Central memory CD8-positive, alpha-beta T cell (primary cell): ENCODE data around the gene COQ10B.
"Not testable (repeated sequence)": the region's sequence is repeated elsewhere in the genome, so short reads cannot be mapped to it uniquely, and the experiment has no call there.

Experiments used
- ATAC-seq: fragments of 150-1000 bp; cut with Tn5 transposase; replicated peaks from 2 replicates; pipeline ENCODE4 v1.10.0; 2022; ENCODE audit warnings: mild to moderate bottlenecking, moderate FRiP score, moderate number of reproducible peaks; ENCODE audit not compliant: poor library complexity, severe bottlenecking; ENCODE audit errors: extremely low read depth
- DNase-seq, 2 donors: peaks; one replicate each; pipeline ENCODE4 v3.0.0; 2021; ENCODE audit warnings: low spot score in 2 of 2
- H3K27ac Mint-ChIP-seq: one replicate; pipeline ENCODE4 v1.8.0; 2022; ENCODE audit warnings: low read depth, mild to moderate bottlenecking, moderate library complexity, mixed read lengths
- H3K27me3 Mint-ChIP-seq: one replicate; pipeline ENCODE4 v1.8.0; 2022; ENCODE audit warnings: mixed read lengths
- H3K36me3 Mint-ChIP-seq: one replicate; pipeline ENCODE4 v1.8.0; 2022; ENCODE audit warnings: mild to moderate bottlenecking, moderate library complexity, mixed read lengths; ENCODE audit not compliant: insufficient read depth
- H3K4me1 Mint-ChIP-seq: one replicate; pipeline ENCODE4 v1.8.0; 2022; ENCODE audit warnings: mixed read lengths
- H3K4me3 Mint-ChIP-seq: one replicate; pipeline ENCODE4 v1.8.0; 2022; ENCODE audit warnings: mild to moderate bottlenecking, moderate library complexity, mixed read lengths
- H3K9me3 Mint-ChIP-seq: one replicate; pipeline ENCODE4 v1.8.0; 2022; ENCODE audit warnings: mixed read lengths

Gene COQ10B

DNA sequence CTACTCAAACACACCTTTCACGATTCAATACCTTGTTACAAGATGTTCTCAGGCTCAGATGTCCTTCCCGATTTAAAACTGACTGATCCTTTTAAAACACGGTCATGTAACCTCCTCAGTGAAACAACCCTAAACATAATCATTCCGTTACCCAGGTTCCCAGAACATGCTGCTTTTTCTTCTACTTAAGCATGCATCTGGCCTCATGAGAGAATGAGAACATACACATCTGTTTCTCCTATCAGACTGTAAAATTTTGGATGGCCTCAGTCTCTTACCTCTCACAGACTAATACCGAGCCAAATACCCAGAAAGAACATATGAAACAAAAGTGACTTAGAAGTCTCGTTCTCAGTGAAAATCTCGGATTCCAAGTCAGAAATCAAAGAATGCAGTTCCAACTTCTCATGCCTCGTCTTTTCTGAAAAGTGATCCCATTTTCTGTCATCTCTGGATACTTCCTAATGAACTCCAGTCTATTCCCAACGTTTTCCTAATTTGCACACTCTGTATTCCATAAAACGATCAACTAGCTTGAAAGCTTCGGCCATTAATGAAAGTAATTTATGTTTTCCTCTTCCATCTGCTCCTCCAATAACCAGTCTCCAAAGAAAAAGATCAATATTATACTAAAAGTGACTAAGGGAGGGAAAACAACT lies 19.4 kb upstream of the COQ10B start:
- peaks cover 62% of the 10 kb centered on the region for H3K4me1 Mint-ChIP-seq
- H3K9me3 Mint-ChIP-seq, result no peaks in the 10 kb centered on the region
- ATAC-seq (no peak), DNase-seq (no peak)
- peak overlapping the region; percentile 100 for H3K27ac Mint-ChIP-seq
- peak overlapping the region; percentile 88 for H3K4me3 Mint-ChIP-seq
- H3K36me3 Mint-ChIP-seq, result peaks cover 20% of the 10 kb centered on the region
- no peaks in the 10 kb centered on the region for H3K27me3 Mint-ChIP-seq

- Mint-ChIP-seq H3K9me3 (no peaks in the 10 kb centered on the region), H3K36me3 (peaks cover 19% of the 10 kb centered on the region), H3K4me1 (peaks cover 53% of the 10 kb centered on the region), H3K27me3 (no peaks in the 10 kb centered on the region), H3K27ac (peak within 1 kb of the TSS; percentile 100), H3K4me3 (peak within 1 kb of the TSS; percentile 88)
- peak; percentile 98 for DNase-seq
- peak; percentile 96 for ATAC-seq
Measured at GRCh38 chr2:197434541-197435513, 18.5 kb upstream of the COQ10B start, which contains the start of gene SF3B1. TSS of gene SF3B1 (minus strand) at chr2:197435028. CDS start at chr2:197434999, 29 bp downstream.

DNA sequence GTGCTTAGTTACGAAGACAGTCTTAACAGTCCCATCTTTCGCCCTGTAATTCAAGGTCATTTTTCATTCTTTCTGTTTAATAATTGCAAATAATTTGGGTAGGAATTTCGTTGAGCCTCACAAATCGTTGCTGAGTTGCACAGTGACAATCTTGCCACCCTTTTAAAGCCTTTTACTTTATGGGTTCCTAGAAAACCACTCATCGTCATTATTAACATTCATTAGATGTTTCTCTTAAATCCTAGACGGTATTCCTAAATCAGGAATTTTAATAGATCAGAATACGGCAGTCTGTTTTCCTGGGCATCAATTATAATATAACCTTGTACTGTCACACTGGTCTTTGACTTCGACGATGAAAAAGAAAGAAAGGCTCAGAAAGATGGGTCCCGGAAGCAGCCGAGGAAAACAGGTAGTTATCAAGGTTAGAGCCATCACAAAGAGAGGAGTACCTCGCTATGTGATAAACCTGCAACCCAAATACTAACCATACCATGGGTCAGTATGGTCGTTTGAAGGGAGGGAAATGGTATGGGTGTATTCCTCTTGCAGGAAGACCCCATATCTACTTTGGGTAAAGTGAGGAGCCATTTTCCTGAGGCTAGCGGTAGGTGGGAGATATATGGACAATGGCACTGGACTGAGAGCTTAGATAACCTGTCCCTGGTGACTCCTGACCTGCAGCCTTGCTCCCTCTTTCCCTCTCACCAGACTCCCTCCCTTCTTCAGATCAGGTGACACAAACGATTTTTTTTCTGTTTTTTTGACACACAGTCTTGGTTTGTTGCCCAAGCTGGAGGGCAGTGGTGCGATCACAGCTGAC lies 17.5 kb upstream of the COQ10B start:
- no peak for DNase-seq
- no peaks in the 10 kb centered on the region for H3K9me3 Mint-ChIP-seq
- no peak for ATAC-seq
- no peaks in the 10 kb centered on the region for H3K27me3 Mint-ChIP-seq
- peaks cover 17% of the 10 kb centered on the region for H3K36me3 Mint-ChIP-seq
- peak overlapping the region; percentile 88 for H3K4me3 Mint-ChIP-seq
- H3K4me1 Mint-ChIP-seq, result peaks cover 43% of the 10 kb centered on the region
- H3K27ac Mint-ChIP-seq, result peak overlapping the region; percentile 100

GRCh38 chr2:197437380-197437779 lies 16.0 kb upstream of the COQ10B start:
- peaks cover 28% of the 10 kb centered on the region for H3K4me1 Mint-ChIP-seq
- no peak overlapping the region for H3K4me3 Mint-ChIP-seq
- no peak for ATAC-seq
- H3K9me3 Mint-ChIP-seq, result no peaks in the 10 kb centered on the region
- no peak for DNase-seq
- no peak overlapping the region for H3K27ac Mint-ChIP-seq
- no peaks in the 10 kb centered on the region for H3K27me3 Mint-ChIP-seq
- peaks cover 15% of the 10 kb centered on the region for H3K36me3 Mint-ChIP-seq

DNA sequence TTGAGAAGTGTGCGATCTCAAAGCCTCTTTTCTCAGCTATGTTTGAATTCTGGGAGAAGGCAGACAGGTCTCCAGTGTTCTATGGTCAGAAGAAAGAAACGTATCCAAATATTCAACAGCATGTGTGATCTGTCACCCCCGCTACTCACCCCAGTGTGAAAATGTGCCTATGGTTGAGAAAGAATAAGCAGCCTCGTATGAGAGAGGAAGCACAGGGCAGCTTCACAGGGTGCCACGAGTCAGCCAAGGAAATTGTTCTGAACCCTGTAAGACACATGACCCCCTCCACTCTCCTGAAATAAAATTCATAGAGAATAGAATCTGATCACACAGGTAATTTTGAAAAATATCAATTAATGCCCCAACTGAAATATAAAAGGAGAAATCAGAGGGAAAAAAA lies 10.5 kb upstream of the COQ10B start:
- Mint-ChIP-seq H3K4me1 (no peaks in the 10 kb centered on the region), H3K9me3 (no peaks in the 10 kb centered on the region), H3K27me3 (no peaks in the 10 kb centered on the region), H3K36me3 (no peaks in the 10 kb centered on the region), H3K27ac (no peak overlapping the region), H3K4me3 (no peak overlapping the region)
- ATAC-seq (no peak), DNase-seq (no peak)

- DNase-seq, result no peak
- Mint-ChIP-seq H3K4me3 (no peak overlapping the region), H3K36me3 (peaks cover 2% of the 10 kb centered on the region), H3K27ac (no peak overlapping the region), H3K9me3 (no peaks in the 10 kb centered on the region), H3K4me1 (no peaks in the 10 kb centered on the region), H3K27me3 (no peaks in the 10 kb centered on the region)
- ATAC-seq, result no peak
Measured at GRCh38 chr2:197445746-197446145, 7.6 kb upstream of the COQ10B start.

GRCh38 chr2:197446844-197447243 lies 6.5 kb upstream of the COQ10B start:
- DNase-seq, result no peak
- no peaks in the 10 kb centered on the region for H3K27me3 Mint-ChIP-seq
- no peak overlapping the region for H3K4me3 Mint-ChIP-seq
- peaks cover 2% of the 10 kb centered on the region for H3K36me3 Mint-ChIP-seq
- no peak for ATAC-seq
- no peaks in the 10 kb centered on the region for H3K4me1 Mint-ChIP-seq
- no peak overlapping the region for H3K27ac Mint-ChIP-seq
- H3K9me3 Mint-ChIP-seq, result no peaks in the 10 kb centered on the region

DNA sequence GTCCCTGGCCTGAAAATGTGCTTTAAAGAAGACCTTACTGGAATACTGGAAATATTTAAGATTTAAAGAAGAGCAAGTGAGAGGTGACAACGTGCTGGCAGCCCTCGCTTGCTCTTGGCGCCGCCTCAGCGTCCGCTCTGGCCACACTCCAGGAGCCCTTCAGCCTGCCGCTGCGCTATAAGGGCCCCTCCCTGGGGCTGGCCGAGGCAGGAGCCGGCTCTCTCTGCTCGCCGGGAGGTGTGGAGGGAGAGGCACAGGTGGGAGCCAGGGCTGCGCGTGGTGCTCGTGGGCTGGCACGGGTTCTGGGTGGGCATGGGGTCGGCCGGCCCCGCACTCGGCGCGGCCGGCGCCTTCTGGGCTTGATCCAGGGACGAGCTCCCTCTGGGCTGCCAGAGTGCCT lies 2.9 kb upstream of the COQ10B start:
- peaks cover 17% of the 10 kb centered on the region for H3K36me3 Mint-ChIP-seq
- H3K27ac Mint-ChIP-seq, result no peak overlapping the region
- H3K4me1 Mint-ChIP-seq, result peaks cover 25% of the 10 kb centered on the region
- H3K9me3 Mint-ChIP-seq, result no peaks in the 10 kb centered on the region
- H3K4me3 Mint-ChIP-seq, result no peak overlapping the region
- ATAC-seq (no peak), DNase-seq (no peak)
- H3K27me3 Mint-ChIP-seq, result no peaks in the 10 kb centered on the region

GRCh38 chr2:197450935-197451358 lies 2.4 kb upstream of the COQ10B start:
- not testable (repeated sequence) for H3K27me3 Mint-ChIP-seq, H3K27ac Mint-ChIP-seq, DNase-seq, ATAC-seq, H3K9me3 Mint-ChIP-seq, H3K4me3 Mint-ChIP-seq
- Mint-ChIP-seq H3K4me1 (peaks cover 30% of the 10 kb centered on the region), H3K36me3 (peaks cover 17% of the 10 kb centered on the region)

DNA sequence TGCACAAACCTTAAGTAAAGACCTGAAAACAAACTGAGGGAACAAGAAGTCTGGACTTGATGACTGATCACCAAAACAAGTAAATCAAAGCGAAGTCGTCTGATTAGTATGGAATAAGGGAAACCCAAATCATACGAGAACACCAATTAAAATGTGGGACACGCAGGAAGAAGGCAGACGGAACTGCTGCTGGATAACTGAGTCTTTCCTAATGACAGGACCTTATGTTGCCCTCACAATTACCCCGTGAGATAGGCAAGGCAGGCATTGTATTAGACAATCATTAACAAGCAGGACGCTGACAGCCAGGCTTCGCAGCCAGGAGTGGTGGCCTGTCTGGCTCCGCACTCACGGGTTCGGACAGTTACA lies 614 bp upstream of the COQ10B start:
- peak overlapping the region; percentile 99 for H3K4me3 Mint-ChIP-seq
- DNase-seq (no peak), ATAC-seq (peak; percentile 12)
- peaks cover 18% of the 10 kb centered on the region for H3K36me3 Mint-ChIP-seq
- peaks cover 39% of the 10 kb centered on the region for H3K4me1 Mint-ChIP-seq
- no peaks in the 10 kb centered on the region for H3K27me3 Mint-ChIP-seq
- no peaks in the 10 kb centered on the region for H3K9me3 Mint-ChIP-seq
- peak overlapping the region; percentile 100 for H3K27ac Mint-ChIP-seq

DNA sequence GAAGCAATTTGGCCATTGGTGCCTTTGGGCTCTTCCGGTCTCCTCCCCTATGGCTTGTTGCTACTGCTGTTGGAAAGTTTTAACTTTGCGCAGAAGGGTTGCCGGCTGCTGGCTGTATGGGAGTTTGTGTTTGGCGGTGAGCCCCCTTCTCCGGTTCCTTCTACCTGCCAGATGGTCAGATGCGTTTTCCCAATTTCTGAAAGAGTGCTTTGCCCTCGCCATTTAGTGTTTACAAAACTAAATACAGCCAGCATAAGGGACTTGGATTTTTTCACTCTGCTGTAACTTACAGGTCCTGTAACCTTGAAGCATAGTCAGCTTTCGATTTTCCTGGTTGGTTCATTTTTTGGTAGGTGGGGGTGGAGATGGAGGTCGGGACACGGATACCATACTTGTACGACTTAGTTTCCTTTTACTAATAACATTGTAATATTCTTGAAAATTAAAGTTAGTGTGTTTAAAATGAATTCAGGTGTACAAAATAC lies 604 bp downstream of the COQ10B start:
- DNase-seq (no peak), ATAC-seq (no peak)
- Mint-ChIP-seq H3K4me1 (peaks cover 47% of the 10 kb centered on the region), H3K36me3 (peaks cover 18% of the 10 kb centered on the region), H3K27ac (peak overlapping the region; percentile 100), H3K9me3 (no peaks in the 10 kb centered on the region), H3K4me3 (peak overlapping the region; percentile 99), H3K27me3 (no peaks in the 10 kb centered on the region)

- Mint-ChIP-seq H3K27ac (no peak overlapping the region), H3K27me3 (no peaks in the 10 kb centered on the region), H3K36me3 (peaks cover 23% of the 10 kb centered on the region), H3K4me3 (peak overlapping the region; percentile 99), H3K4me1 (peaks cover 47% of the 10 kb centered on the region), H3K9me3 (no peaks in the 10 kb centered on the region)
- DNase-seq, result no peak
- no peak for ATAC-seq
Measured at GRCh38 chr2:197454923-197455322, 1.6 kb downstream of the COQ10B start.
